Heart right ventricle (tissue), 16 donors: ENCODE results near the gene SUPT6H. TPM values are rescaled to one million over a fixed set of nuclear protein-coding genes. Genes with fewer than 3 reads are reported as not detected.
A peak's percentile ranks its signal among the peaks of the same experiment; 100 is the strongest.
"Not testable (repeated sequence)": the region's sequence is repeated elsewhere in the genome, so short reads cannot be mapped to it uniquely, and the experiment has no call there.

Source experiments
- ATAC-seq, 8 donors: fragments of 200-7000 bp; cut with Tn5 transposase; one replicate each; pipeline ENCODE4 v1.9.1; 2020; ENCODE audit warnings: mild to moderate bottlenecking in 8 of 8, moderate library complexity in 8 of 8, moderate number of reproducible peaks in 1 of 8
- DNase-seq, 2 donors: peaks; one replicate each; pipeline ENCODE4 v3.0.0-alpha.2; 2020
- H3K27ac ChIP-seq, 10 donors: fragments of 200-600 bp; sonication (generic) in 2 of 10; one replicate each; pipeline versions ENCODE4 v1.5.0 to v1.8.0; 2020 to 2022; ENCODE audit warnings: mild to moderate bottlenecking in 3 of 10
- H3K27me3 ChIP-seq, 7 donors: fragments of 200-600 bp; one replicate each; pipeline ENCODE4 v1.8.0; 2021 to 2022; ENCODE audit warnings: mild to moderate bottlenecking in 2 of 7
- H3K36me3 ChIP-seq, 9 donors: fragments of 200-600 bp; sonication (generic) in 1 of 9; one replicate each; pipeline versions ENCODE4 v1.5.0 to v1.8.0; 2020 to 2022; ENCODE audit warnings: mild to moderate bottlenecking in 2 of 9
- H3K4me1 ChIP-seq, 9 donors: fragments of 200-600 bp; sonication (generic) in 1 of 9; one replicate each; pipeline versions ENCODE4 v1.5.0 to v1.8.0; 2020 to 2022; ENCODE audit warnings: mild to moderate bottlenecking in 4 of 9
- H3K4me3 ChIP-seq, 10 donors: fragments of 200-600 bp; sonication (generic) in 2 of 10; one replicate each; pipeline versions ENCODE4 v1.5.0 to v1.8.0; 2020 to 2022; ENCODE audit warnings: mild to moderate bottlenecking in 7 of 10, moderate library complexity in 2 of 10
- H3K9me3 ChIP-seq, 11 donors: fragments of 200-600 bp in 10 of 11; sonication (generic) in 2 of 11; one replicate each; pipeline versions ENCODE4 v1.5.0 to v1.8.0; 2013 to 2022; ENCODE audit warnings: mild to moderate bottlenecking in 2 of 11, control low read depth in 1 of 11, moderate library complexity in 1 of 11
- CTCF ChIP-seq, 9 donors: fragments of 200-600 bp; sonication (generic) in 2 of 9; IDR thresholded peaks; one replicate each; pipeline versions ENCODE4 v1.5.0 to v1.8.0; 2021 to 2022; ENCODE audit warnings: antibody characterized with exemption in 9 of 9, mild to moderate bottlenecking in 5 of 9, moderate library complexity in 1 of 9
- WGBS, 2 donors: extraction: QIAGEN DNeasy Blood & Tissue Kit; methylation state at CpG; one replicate each; pipeline ENCODE4 v1.1.7; 2013; ENCODE audit warnings: inconsistent platforms in 1 of 2; 5-methylcytosine and 5-hydroxymethylcytosine counted together
- intact Hi-C, 10 donors: fragments of 100-400 bp; cut with DNase I; formaldehyde crosslinking; loops; one replicate each; pipeline versions ENCODE4 v1.11.1 to v1.14.2; 2022
- polyA plus RNA-seq, 2 donors: library from polyadenylated mRNA; stranded (reverse); fragments of 200-250 nt; gene quantifications; one replicate each; pipeline ENCODE4 v1.2.3, GENCODE V29; 2013
- total RNA-seq, 10 donors: library from RNA; stranded (reverse); fragmentation: NEBNext Ultra II Directional in 3 of 10; extraction: Animal tissue kit (Norgen Biotek cat#: 25700) in 3 of 10; gene quantifications; one replicate each; pipeline versions ENCODE4 v1.2.1 to v1.2.4, GENCODE V29; 2021 to 2023
- donor health status: Arrhythmogenic right ventricular cardiomyopathy.
- donor health status: ischemic (EF 13 %, LVEDD 7.1; RV severe dilation, severe dysfunction).
- donor health status: healthy with polysubstance abuse.
- donor health status: DM: no; HTN: yes; CAD: no.
- donor health status: DM: no; HTN: no; CAD: no.
- donor health status: ischemic (EF 25% LVEDD 6.9; RV normal size, moderate dysfunction).
- donor health status: ischemic (EF 25% LVEDD 5.7; RV mildly dilated, moderate dysfunction).
- donor health status: healthy.
- donor health status: DM: yes; HTN: yes; CAD: no.
- donor health status: Ischemic cardiomyopathy.
- donor health status: ischemic (EF 35%, LVEDD 5.7; RV mildly dilated, moderate dysfunction).
- donor health status: nonischemic (EF 11% LVEDD 7.7; RV severe dilation, severe dysfunction).
- donor health status: DM: yes; HTN: yes; CAD: no.
- donor health status: PGD.
- donor health status: ischemic (EF 29% LVEDD 5.4; RV normal size, mild dysfunction).
- donor health status: nonischemic (EF 23%, LVEDD 6.1; RV moderate dilation, normal function).

The SUPT6H gene
- total and polyA plus RNA-seq, 12 donors = 19.3 to 54.1 (median 49.9) TPM

- Histone ChIP-seq H3K9me3 (no peaks in the 10 kb centered on the region), H3K4me1 (peaks cover 15 to 60% (median 46%) of the 10 kb centered on the region in 9 donors), H3K36me3 (peaks cover 0 to 61% (median 18%) of the 10 kb centered on the region in 9 donors), H3K27ac (peak overlapping the region; percentile 31 to 98 (median 94)), H3K4me3 (peak overlapping the region in 8 of 10 donors; percentile 1 to 96 (median 86)), H3K27me3 (no peaks in the 10 kb centered on the region)
- no peak for TF ChIP-seq CTCF (IDR thresholded peaks at IDR 0.05)
- DNase-seq = no peak
- WGBS, 2 donors = 61 to 64% methylated on average over 12 of the region's 12 CpGs
- ATAC-seq = no peak
- intact Hi-C loops = loop anchor here in 1 of 10 donors (5.0 kb wide), 1 partner anchor 71 kb away; the partner anchor contains the start of genes RAB34 and RPL23A
These were observed 15.8 kb upstream of the SUPT6H start for GRCh38 chr17:28646039-28646754.

GRCh38 chr17:28648698-28649097 is 13.3 kb upstream of the SUPT6H start:
- Histone ChIP-seq H3K27me3 (no peaks in the 10 kb centered on the region), H3K4me1 (peaks cover 5 to 50% (median 34%) of the 10 kb centered on the region in 9 donors), H3K4me3 (no peak overlapping the region), H3K9me3 (no peaks in the 10 kb centered on the region), H3K27ac (peak overlapping the region in 7 of 10 donors; percentile 1 to 97 (median 29)), H3K36me3 (peaks cover 0 to 61% (median 17%) of the 10 kb centered on the region in 9 donors)
- intact Hi-C loops = loop anchor here in 1 of 10 donors (5.0 kb wide), 1 partner anchor 69 kb away; the partner anchor contains the start of genes RAB34 and RPL23A
- 52 to 54% methylated on average over 2 of the region's 2 CpGs for WGBS, 2 donors
- DNase-seq (peak; percentile 26 to 52), ATAC-seq (peak in 4 of 8 donors; percentile 2 to 43 (median 10))
- TF ChIP-seq CTCF (IDR thresholded peaks at IDR 0.05) = no peak

- Histone ChIP-seq H3K36me3 (peaks cover 0 to 98% (median 17%) of the 10 kb centered on the region in 9 donors), H3K27me3 (no peaks in the 10 kb centered on the region), H3K4me1 (peaks cover 0 to 3% (median 1%) of the 10 kb centered on the region in 9 donors), H3K9me3 (no peaks in the 10 kb centered on the region), H3K27ac (no peak overlapping the region), H3K4me3 (no peak overlapping the region)
- WGBS, 2 donors = 93 to 95% methylated on average over 5 of the region's 5 CpGs
- peak in 1 of 8 donors; percentile 19 for ATAC-seq
- intact Hi-C loops = no loop called here
- no peak for TF ChIP-seq CTCF (IDR thresholded peaks at IDR 0.05)
- no peak for DNase-seq
These were observed 6.8 kb upstream of the SUPT6H start for GRCh38 chr17:28655160-28655559.

- DNase-seq (no peak), ATAC-seq (no peak)
- no peak for TF ChIP-seq CTCF (IDR thresholded peaks at IDR 0.05)
- Histone ChIP-seq H3K9me3 (no peaks in the 10 kb centered on the region), H3K4me3 (no peak overlapping the region), H3K27me3 (no peaks in the 10 kb centered on the region), H3K36me3 (peaks cover 0 to 73% (median 6%) of the 10 kb centered on the region in 9 donors), H3K27ac (no peak overlapping the region), H3K4me1 (peaks cover 4 to 21% (median 15%) of the 10 kb centered on the region in 9 donors)
- 88 to 94% methylated on average over 5 of the region's 5 CpGs for WGBS, 2 donors
- intact Hi-C loops = no loop called here
These were observed 4.2 kb upstream of the SUPT6H start for GRCh38 chr17:28657756-28658155.

- ATAC-seq, intact Hi-C loops, DNase-seq, H3K9me3 ChIP-seq, H3K4me3 ChIP-seq, H3K27me3 ChIP-seq, H3K27ac ChIP-seq: not testable (repeated sequence)
- H3K4me1 ChIP-seq = peaks cover 7 to 27% (median 21%) of the 10 kb centered on the region in 9 donors
- WGBS, 2 donors = 93% methylated on average over 5 of the region's 8 CpGs
- H3K36me3 ChIP-seq = peaks cover 0 to 67% (median 6%) of the 10 kb centered on the region in 9 donors
These were observed 3.7 kb upstream of the SUPT6H start for GRCh38 chr17:28658342-28658741.

GRCh38 chr17:28658766-28659496 is 3.1 kb upstream of the SUPT6H start:
- ATAC-seq, intact Hi-C loops, DNase-seq, H3K4me3 ChIP-seq, H3K9me3 ChIP-seq, H3K27me3 ChIP-seq, H3K27ac ChIP-seq: not testable (repeated sequence)
- Histone ChIP-seq H3K36me3 (peaks cover 0 to 61% (median 4%) of the 10 kb centered on the region in 9 donors), H3K4me1 (peaks cover 8 to 33% (median 27%) of the 10 kb centered on the region in 9 donors)
- 97% methylated on average over 46 of the region's 46 CpGs for WGBS, 2 donors

GRCh38 chr17:28659497-28659881 is 2.5 kb upstream of the SUPT6H start:
- peaks cover 10 to 36% (median 32%) of the 10 kb centered on the region in 9 donors for H3K4me1 ChIP-seq
- WGBS, 2 donors = 98% methylated on average over 23 of the region's 23 CpGs
- H3K4me3 ChIP-seq, intact Hi-C loops, ATAC-seq, DNase-seq, H3K27ac ChIP-seq, H3K9me3 ChIP-seq, H3K27me3 ChIP-seq: not testable (repeated sequence)
- H3K36me3 ChIP-seq = peaks cover 0 to 56% (median 4%) of the 10 kb centered on the region in 9 donors
